ENCODE data around the gene ATP5IF1. TPM values are rescaled to one million over a fixed set of nuclear protein-coding genes. Genes with fewer than 3 reads are reported as not detected.

Gene ATP5IF1
- total and polyA plus RNA-seq, 2 of the 13 experiments (the other 11 are each of a cell fraction or from before 2014, with no cell fraction given), result 97.7 to 131 TPM

DNA sequence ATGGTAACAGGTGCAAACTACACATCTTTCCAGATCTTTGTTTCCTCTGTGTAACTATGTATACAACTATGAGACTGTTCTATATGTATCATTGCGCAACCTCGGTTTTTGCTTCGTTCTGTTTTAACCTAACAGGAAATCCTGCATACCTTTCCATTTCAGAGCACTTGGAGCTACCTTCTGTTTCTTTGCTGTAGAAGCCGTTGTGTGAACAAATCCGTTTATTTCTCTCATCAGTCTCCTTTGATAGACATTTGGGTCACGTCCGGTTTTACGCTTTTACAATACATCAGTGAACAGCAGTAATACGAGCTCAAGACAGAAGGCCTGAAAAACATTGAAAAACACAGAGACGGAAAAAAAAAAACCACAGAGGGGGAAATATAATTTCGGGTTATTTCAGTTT is 10.5 kb downstream of the ATP5IF1 start (continued):
- TF ChIP-seq AHDC1 (CRISPR knock-in tag; IDR thresholded peaks at IDR 0.05; ENCODE audit: borderline replicate concordance), result no peak
- TF ChIP-seq POLR2G (IDR thresholded peaks at IDR 0.05; ENCODE audit: low read depth, low read length), result peak; percentile 50
- peak; percentile 46; the same call in 1 of the 2 replicates for TF ChIP-seq ETV5 (CRISPR knock-in tag; IDR thresholded peaks at IDR 0.05; ENCODE audit: borderline replicate concordance)
- TF ChIP-seq GMEB2 (CRISPR knock-in tag; IDR thresholded peaks at IDR 0.05; ENCODE audit: low read depth), result no peak
- no peak for TF ChIP-seq CREB1 (IDR thresholded peaks at IDR 0.05)
- TF ChIP-seq CREB1 (CRISPR knock-in tag; IDR thresholded peaks at IDR 0.05), result peak; percentile 52
- TF ChIP-seq MED8 (CRISPR knock-in tag; IDR thresholded peaks at IDR 0.05; ENCODE audit: insufficient replicate concordance), result no peak
- TF ChIP-seq HDAC2 (CRISPR knock-in tag; IDR thresholded peaks at IDR 0.05), result peak; percentile 54; the same call in 1 of the 2 replicates
- peak; percentile 12; the same call in 1 of the 2 replicates for TF ChIP-seq ZNF652 (CRISPR knock-in tag; IDR thresholded peaks at IDR 0.05; ENCODE audit: borderline replicate concordance, low read depth)
- TF ChIP-seq THAP11 (CRISPR knock-in tag; IDR thresholded peaks at IDR 0.05), result peak; percentile 65
- 0 out of 2 replicates have a peak, but pooled peaks have one; percentile 9 for TF ChIP-seq PHF21A (CRISPR knock-in tag; IDR thresholded peaks at IDR 0.05)
- peak; percentile 50 for TF ChIP-seq PAXIP1 (CRISPR knock-in tag; conservative IDR thresholded peaks at IDR 0.05)
- TF ChIP-seq ZNF816 (CRISPR knock-in tag; IDR thresholded peaks at IDR 0.05; ENCODE audit: borderline replicate concordance), result no peak
- TF ChIP-seq, protein P1, sequence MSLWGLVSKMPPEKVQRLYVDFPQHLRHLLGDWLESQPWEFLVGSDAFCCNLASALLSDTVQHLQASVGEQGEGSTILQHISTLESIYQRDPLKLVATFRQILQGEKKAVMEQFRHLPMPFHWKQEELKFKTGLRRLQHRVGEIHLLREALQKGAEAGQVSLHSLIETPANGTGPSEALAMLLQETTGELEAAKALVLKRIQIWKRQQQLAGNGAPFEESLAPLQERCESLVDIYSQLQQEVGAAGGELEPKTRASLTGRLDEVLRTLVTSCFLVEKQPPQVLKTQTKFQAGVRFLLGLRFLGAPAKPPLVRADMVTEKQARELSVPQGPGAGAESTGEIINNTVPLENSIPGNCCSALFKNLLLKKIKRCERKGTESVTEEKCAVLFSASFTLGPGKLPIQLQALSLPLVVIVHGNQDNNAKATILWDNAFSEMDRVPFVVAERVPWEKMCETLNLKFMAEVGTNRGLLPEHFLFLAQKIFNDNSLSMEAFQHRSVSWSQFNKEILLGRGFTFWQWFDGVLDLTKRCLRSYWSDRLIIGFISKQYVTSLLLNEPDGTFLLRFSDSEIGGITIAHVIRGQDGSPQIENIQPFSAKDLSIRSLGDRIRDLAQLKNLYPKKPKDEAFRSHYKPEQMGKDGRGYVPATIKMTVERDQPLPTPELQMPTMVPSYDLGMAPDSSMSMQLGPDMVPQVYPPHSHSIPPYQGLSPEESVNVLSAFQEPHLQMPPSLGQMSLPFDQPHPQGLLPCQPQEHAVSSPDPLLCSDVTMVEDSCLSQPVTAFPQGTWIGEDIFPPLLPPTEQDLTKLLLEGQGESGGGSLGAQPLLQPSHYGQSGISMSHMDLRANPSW (CRISPR knock-in tag; IDR thresholded peaks at IDR 0.05; ENCODE audit: borderline replicate concordance), result peak; percentile 85; the same call in 1 of the 2 replicates
- 0 out of 2 replicates have a peak, but pooled peaks have one; percentile 20 for TF ChIP-seq FOXP1 (IDR thresholded peaks at IDR 0.05)
- peak; percentile 70 for TF ChIP-seq FOXP1 (CRISPR knock-in tag; IDR thresholded peaks at IDR 0.05)
- TF ChIP-seq ZNF576 (CRISPR knock-in tag; IDR thresholded peaks at IDR 0.05), result no peak

All from HepG2 (cell line).